Activated naive CD4-positive, alpha-beta T cell treated with anti-CD3 and anti-CD28 coated beads, Interleukin-2, amount 50 U/mL, for 24 hours (primary cell): ENCODE results near the gene SLCO2B1.

Source experiments
- H3K27ac Mint-ChIP-seq: one replicate; pipeline ENCODE4 v1.8.0; 2021; ENCODE audit warnings: mild to moderate bottlenecking, mixed read lengths
- H3K27me3 Mint-ChIP-seq: one replicate; pipeline ENCODE4 v1.8.0; 2021; ENCODE audit warnings: mixed read lengths
- H3K36me3 Mint-ChIP-seq: one replicate; pipeline ENCODE4 v1.8.0; 2021; ENCODE audit warnings: mixed read lengths
- H3K4me1 Mint-ChIP-seq: one replicate; pipeline ENCODE4 v1.8.0; 2021; ENCODE audit warnings: mixed read lengths
- H3K4me3 Mint-ChIP-seq: one replicate; pipeline ENCODE4 v1.8.0; 2021; ENCODE audit warnings: mild to moderate bottlenecking, mixed read lengths
- H3K9me3 Mint-ChIP-seq: one replicate; pipeline ENCODE4 v1.8.0; 2021; ENCODE audit warnings: mixed read lengths

SLCO2B1 gene

DNA sequence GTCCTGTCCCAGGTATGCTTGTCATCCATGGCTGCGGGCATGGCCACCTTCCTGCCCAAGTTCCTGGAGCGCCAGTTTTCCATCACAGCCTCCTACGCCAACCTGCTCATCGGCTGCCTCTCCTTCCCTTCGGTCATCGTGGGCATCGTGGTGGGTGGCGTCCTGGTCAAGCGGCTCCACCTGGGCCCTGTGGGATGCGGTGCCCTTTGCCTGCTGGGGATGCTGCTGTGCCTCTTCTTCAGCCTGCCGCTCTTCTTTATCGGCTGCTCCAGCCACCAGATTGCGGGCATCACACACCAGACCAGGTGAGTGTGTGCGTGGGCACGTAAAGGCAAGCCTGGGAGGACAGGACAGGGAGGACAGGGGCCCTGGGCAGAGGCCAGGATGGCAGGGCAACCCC lies 42.4 kb downstream of the SLCO2B1 start:
- Mint-ChIP-seq H3K4me1 (no peaks in the 10 kb centered on the region), H3K27me3 (no peaks in the 10 kb centered on the region), H3K9me3 (no peaks in the 10 kb centered on the region), H3K36me3 (no peaks in the 10 kb centered on the region), H3K27ac (no peak overlapping the region), H3K4me3 (no peak overlapping the region)

GRCh38 chr11:75193711-75194110 lies 42.8 kb downstream of the SLCO2B1 start:
- Mint-ChIP-seq H3K9me3 (no peaks in the 10 kb centered on the region), H3K4me3 (no peak overlapping the region), H3K27ac (no peak overlapping the region), H3K4me1 (no peaks in the 10 kb centered on the region), H3K36me3 (no peaks in the 10 kb centered on the region), H3K27me3 (no peaks in the 10 kb centered on the region)

DNA sequence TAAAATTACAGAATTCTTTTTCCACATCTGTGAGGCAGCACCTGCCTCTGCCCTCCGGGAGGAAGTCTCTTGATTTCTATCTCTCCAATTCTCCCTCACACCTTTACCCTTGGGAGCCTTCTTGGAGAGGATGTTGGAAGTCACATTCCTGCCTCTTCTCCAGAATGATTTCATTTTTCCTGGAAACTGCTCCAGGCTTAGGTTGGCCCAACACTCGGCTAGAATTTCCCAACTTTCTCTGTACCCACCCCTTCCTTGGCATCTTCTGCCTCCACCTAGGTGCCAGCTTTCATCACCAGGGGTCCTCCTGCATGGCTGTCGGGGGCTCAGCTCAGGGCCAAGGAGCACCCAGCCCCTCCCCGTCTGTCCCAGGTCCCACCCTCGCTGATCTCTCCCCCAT lies 43.2 kb downstream of the SLCO2B1 start:
- H3K4me1 Mint-ChIP-seq, result no peaks in the 10 kb centered on the region
- H3K36me3 Mint-ChIP-seq, result no peaks in the 10 kb centered on the region
- no peak overlapping the region for H3K27ac Mint-ChIP-seq
- H3K4me3 Mint-ChIP-seq, result no peak overlapping the region
- no peaks in the 10 kb centered on the region for H3K9me3 Mint-ChIP-seq
- H3K27me3 Mint-ChIP-seq, result no peaks in the 10 kb centered on the region

DNA sequence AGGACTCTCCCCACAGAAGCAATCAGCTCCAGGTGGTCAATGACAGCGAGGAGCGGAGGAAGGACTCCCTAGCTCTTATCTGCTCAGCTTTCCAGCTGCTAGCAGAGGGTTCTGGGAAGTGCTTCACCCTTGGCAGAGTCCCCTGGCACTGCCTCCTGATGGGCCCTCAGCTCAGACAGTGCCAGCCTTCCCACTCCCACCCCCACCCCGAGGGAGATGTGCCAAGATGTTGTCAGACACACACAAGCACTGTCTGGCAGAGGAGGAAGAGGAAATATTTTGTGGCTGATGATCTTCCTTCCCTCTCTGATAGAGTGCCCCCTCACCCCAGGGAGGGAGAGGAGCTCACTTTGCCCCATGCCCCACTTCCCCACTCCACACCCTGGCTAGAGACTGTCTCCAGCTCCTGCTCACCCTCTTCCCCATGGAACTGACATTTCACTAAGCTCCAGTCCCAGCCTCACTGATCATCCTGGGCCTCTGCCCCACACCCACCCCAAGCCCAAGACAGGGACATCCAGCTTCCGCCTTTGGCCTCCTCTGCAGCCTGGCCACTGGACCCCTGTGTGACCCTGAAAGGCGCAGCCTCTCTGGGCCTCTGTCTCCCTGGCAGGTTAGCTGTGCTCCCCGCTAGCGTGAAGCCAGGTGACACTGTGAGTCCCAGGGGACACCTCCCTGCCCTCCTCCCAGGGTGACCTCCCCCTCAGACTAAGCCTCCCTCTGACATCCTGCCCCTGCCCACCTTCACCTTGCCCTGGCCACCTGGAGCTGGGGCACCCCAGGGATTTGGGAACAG lies 44.5 kb downstream of the SLCO2B1 start:
- no peaks in the 10 kb centered on the region for H3K36me3 Mint-ChIP-seq
- no peak overlapping the region for H3K27ac Mint-ChIP-seq
- H3K27me3 Mint-ChIP-seq, result no peaks in the 10 kb centered on the region
- H3K4me1 Mint-ChIP-seq, result no peaks in the 10 kb centered on the region
- no peaks in the 10 kb centered on the region for H3K9me3 Mint-ChIP-seq
- H3K4me3 Mint-ChIP-seq, result no peak overlapping the region

GRCh38 chr11:75196426-75196825 lies 45.5 kb downstream of the SLCO2B1 start:
- H3K9me3 Mint-ChIP-seq, result no peaks in the 10 kb centered on the region
- H3K27me3 Mint-ChIP-seq, result no peaks in the 10 kb centered on the region
- H3K4me3 Mint-ChIP-seq, result no peak overlapping the region
- no peaks in the 10 kb centered on the region for H3K4me1 Mint-ChIP-seq
- H3K27ac Mint-ChIP-seq, result no peak overlapping the region
- H3K36me3 Mint-ChIP-seq, result no peaks in the 10 kb centered on the region

GRCh38 chr11:75197512-75198277 lies 46.8 kb downstream of the SLCO2B1 start:
- Mint-ChIP-seq H3K4me3 (no peak overlapping the region), H3K9me3 (no peaks in the 10 kb centered on the region), H3K27me3 (no peaks in the 10 kb centered on the region), H3K36me3 (no peaks in the 10 kb centered on the region), H3K27ac (no peak overlapping the region), H3K4me1 (no peaks in the 10 kb centered on the region)

DNA sequence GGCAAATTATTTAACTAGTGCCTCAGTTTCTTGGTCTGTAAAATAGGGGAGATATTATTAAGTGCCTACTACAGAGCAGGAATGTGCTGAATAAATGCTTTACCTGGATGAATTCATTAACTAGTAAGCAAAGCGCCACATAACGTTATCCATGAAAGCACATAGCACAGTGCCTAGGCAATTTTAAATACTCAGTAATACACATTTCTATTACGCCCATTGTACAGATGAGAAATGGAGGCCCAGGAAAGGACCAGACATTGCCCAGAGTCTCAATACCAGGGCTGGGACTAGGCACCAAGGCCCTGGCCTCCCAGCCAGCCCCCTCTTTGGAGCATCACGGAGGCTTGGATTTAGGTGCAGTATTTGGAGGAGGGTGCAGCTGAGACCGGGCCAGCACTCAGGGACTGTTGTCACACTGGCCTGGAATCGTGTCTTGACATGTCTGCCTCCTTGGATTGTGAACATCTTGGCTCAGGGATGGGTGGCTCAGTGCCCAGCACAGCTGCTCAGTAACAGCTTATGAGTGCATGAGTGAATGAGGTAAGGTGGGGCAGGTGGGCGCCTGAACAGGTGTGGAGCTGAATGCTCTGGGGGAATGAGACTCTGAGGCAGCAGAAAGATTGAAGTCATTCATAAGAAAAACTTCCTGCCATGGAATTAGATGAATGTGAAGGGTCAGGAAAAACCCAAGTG lies 47.5 kb downstream of the SLCO2B1 start:
- Mint-ChIP-seq H3K4me1 (no peaks in the 10 kb centered on the region), H3K4me3 (no peak overlapping the region), H3K27me3 (no peaks in the 10 kb centered on the region), H3K36me3 (no peaks in the 10 kb centered on the region), H3K27ac (no peak overlapping the region), H3K9me3 (no peaks in the 10 kb centered on the region)

DNA sequence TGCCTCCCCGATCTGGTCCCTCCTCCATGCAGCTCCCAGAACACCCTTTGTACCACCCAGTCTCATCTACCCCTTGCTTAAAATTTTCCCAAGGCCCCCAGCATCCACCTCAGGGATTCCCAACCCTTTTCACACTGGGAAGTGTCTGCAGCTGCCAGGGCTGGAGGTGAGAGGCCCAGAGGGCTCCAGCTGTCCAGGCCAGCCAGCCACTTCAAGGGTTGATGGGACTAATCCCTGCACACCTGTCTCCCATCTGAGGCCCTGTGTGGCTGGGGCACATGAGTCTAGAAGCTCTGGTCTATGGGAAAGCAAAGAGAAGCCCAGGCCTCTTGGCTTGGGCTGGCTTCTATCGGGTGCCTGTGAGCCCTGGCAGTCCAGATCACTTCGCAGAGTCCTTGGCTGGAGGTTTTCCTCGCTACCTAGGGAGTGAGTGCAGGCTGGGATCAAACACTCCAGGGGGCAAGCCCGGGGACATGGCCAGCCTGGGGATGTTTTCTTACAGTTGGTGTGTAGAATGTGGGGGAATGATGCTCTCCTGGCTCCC lies 48.6 kb downstream of the SLCO2B1 start:
- no peaks in the 10 kb centered on the region for H3K27me3 Mint-ChIP-seq
- H3K27ac Mint-ChIP-seq, result no peak overlapping the region
- no peak overlapping the region for H3K4me3 Mint-ChIP-seq
- no peaks in the 10 kb centered on the region for H3K4me1 Mint-ChIP-seq
- no peaks in the 10 kb centered on the region for H3K9me3 Mint-ChIP-seq
- H3K36me3 Mint-ChIP-seq, result no peaks in the 10 kb centered on the region

- H3K4me3 Mint-ChIP-seq, result no peak overlapping the region
- no peak overlapping the region for H3K27ac Mint-ChIP-seq
- no peaks in the 10 kb centered on the region for H3K36me3 Mint-ChIP-seq
- H3K9me3 Mint-ChIP-seq, result no peaks in the 10 kb centered on the region
- H3K27me3 Mint-ChIP-seq, result no peaks in the 10 kb centered on the region
- no peaks in the 10 kb centered on the region for H3K4me1 Mint-ChIP-seq
These were observed 49.1 kb downstream of the SLCO2B1 start for GRCh38 chr11:75200051-75200450.

DNA sequence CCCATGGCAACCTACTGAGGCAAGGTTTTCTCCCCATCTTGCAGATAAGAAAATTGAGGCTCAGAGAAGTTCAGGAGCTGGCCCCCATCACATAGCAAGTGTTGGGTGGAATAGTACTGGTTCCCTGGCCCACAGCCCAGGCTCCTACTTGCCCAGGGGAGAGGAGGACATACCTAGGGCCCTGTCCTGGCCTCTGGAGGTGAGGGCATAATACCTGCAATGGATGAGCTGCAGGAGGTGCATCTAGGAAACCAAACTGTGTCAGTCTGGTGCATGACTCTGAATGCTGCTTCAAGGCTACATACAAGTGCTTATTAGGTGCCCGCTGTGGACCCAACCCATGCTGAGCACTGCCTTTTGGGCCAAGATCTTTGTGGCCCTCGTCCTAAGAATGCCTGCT lies 49.6 kb downstream of the SLCO2B1 start:
- no peaks in the 10 kb centered on the region for H3K27me3 Mint-ChIP-seq
- no peaks in the 10 kb centered on the region for H3K36me3 Mint-ChIP-seq
- H3K9me3 Mint-ChIP-seq, result no peaks in the 10 kb centered on the region
- H3K27ac Mint-ChIP-seq, result no peak overlapping the region
- H3K4me3 Mint-ChIP-seq, result no peak overlapping the region
- H3K4me1 Mint-ChIP-seq, result no peaks in the 10 kb centered on the region

DNA sequence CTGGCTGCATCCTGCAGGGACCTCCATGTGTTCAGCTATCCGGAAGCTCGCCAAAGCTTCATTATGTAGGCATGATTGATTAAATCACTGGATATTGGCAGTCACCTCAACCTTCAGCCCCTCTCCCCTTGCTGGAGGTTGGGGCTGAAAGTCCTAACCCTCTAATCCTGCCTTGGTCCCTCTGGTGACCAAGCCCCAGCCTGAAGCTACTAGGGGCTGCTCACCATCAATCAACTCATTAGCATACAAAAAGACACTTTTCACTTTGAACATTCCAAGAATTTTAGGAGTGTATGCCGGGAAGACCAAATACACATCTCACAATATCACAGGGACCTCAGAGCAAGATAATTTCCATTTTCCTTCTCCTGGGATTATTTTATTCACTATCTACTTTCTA lies 50.9 kb downstream of the SLCO2B1 start:
- Mint-ChIP-seq H3K4me3 (no peak overlapping the region), H3K27ac (no peak overlapping the region), H3K9me3 (no peaks in the 10 kb centered on the region), H3K36me3 (no peaks in the 10 kb centered on the region), H3K27me3 (no peaks in the 10 kb centered on the region), H3K4me1 (no peaks in the 10 kb centered on the region)

- Mint-ChIP-seq H3K4me1 (no peaks in the 10 kb centered on the region), H3K36me3 (no peaks in the 10 kb centered on the region), H3K27me3 (peaks cover 1% of the 10 kb centered on the region), H3K27ac (no peak overlapping the region), H3K9me3 (no peaks in the 10 kb centered on the region), H3K4me3 (no peak overlapping the region)
These were observed 51.3 kb downstream of the SLCO2B1 start for GRCh38 chr11:75202195-75202594.

DNA sequence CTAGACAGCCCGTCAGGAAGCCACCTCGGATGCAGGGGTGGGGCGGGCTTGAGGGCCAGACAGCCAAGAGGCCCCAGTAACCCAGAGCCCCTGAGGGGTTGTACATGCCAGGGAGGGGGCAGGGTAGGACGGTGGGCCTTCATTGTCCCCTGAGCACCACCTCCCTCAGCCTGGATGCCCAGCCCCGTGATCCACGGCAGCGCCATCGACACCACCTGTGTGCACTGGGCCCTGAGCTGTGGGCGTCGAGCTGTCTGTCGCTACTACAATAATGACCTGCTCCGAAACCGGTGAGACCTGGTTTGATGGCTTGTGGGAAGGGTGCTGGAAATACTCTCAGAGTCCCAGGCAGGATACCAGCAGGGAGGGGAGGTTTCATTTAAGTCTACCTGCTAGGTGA lies 52.2 kb downstream of the SLCO2B1 start:
- Mint-ChIP-seq H3K4me3 (no peak overlapping the region), H3K27me3 (peaks cover 2% of the 10 kb centered on the region), H3K4me1 (no peaks in the 10 kb centered on the region), H3K9me3 (no peaks in the 10 kb centered on the region), H3K36me3 (no peaks in the 10 kb centered on the region), H3K27ac (no peak overlapping the region)

- Mint-ChIP-seq H3K4me3 (no peak overlapping the region), H3K27ac (no peak overlapping the region), H3K27me3 (peaks cover 2% of the 10 kb centered on the region), H3K9me3 (no peaks in the 10 kb centered on the region), H3K36me3 (no peaks in the 10 kb centered on the region), H3K4me1 (no peaks in the 10 kb centered on the region)
These were observed 52.7 kb downstream of the SLCO2B1 start for GRCh38 chr11:75203641-75204011.

GRCh38 chr11:75204012-75204674 lies 53.2 kb downstream of the SLCO2B1 start:
- Mint-ChIP-seq H3K9me3 (no peaks in the 10 kb centered on the region), H3K36me3 (no peaks in the 10 kb centered on the region)

More at GRCh38 chr11:75204012-75204674, 53.2 kb downstream of the SLCO2B1 start:
- Mint-ChIP-seq H3K4me1 (no peaks in the 10 kb centered on the region), H3K4me3 (no peak overlapping the region), H3K27me3 (peaks cover 2% of the 10 kb centered on the region), H3K27ac (no peak overlapping the region)
